Thyroid gland (tissue), 4 donors: ENCODE measurements around the gene ZNF205. TPM values are rescaled to one million over a fixed set of nuclear protein-coding genes. Genes with fewer than 3 reads are reported as not detected.
A peak's percentile ranks its signal among the peaks of the same experiment; 100 is the strongest.
"Not testable (repeated sequence)": the region's sequence is repeated elsewhere in the genome, so short reads cannot be mapped to it uniquely, and the experiment has no call there.

ENCODE experiments used
- DNase-seq, 2 donors: peaks; one replicate each; pipeline ENCODE4 v3.0.0-alpha.2; 2019
- H3K27ac ChIP-seq, 3 donors: fragments of 200-600 bp; sonication (generic); 1 replicate in 2 of 3; 2 replicates in 1 of 3; pipeline ENCODE4 v1.5.1; 2016 to 2019; ENCODE audit warnings: mild to moderate bottlenecking in 1 of 3, moderate library complexity in 1 of 3
- H3K27me3 ChIP-seq: fragments of 200-600 bp; sonication (generic); one replicate; pipeline ENCODE4 v1.5.1; 2019
- H3K36me3 ChIP-seq, 2 donors: fragments of 200-600 bp; sonication (generic); one replicate each; pipeline ENCODE4 v1.5.1; 2016 to 2019
- H3K4me1 ChIP-seq, 2 donors: fragments of 200-600 bp; sonication (generic); one replicate each; pipeline ENCODE4 v1.5.1; 2017 to 2019
- H3K4me3 ChIP-seq, 3 donors: fragments of 200-600 bp; sonication (generic); replicated peaks in 1 of 3; 1 replicate in 2 of 3; 2 replicates in 1 of 3; pipeline ENCODE4 v1.5.1; 2016; ENCODE audit warnings: mild to moderate bottlenecking in 1 of 3
- H3K9me3 ChIP-seq: fragments of 200-600 bp; sonication (generic); one replicate; pipeline ENCODE4 v1.5.1; 2017
- CTCF ChIP-seq, 6 experiments: fragments of 200-600 bp in 3 of 6; fragments of 450-650 bp in 3 of 6; sonication (generic) in 3 of 6; IDR thresholded peaks; one replicate each; pipeline ENCODE4 v1.5.1; 2016 to 2019; ENCODE audit warnings: antibody characterized with exemption in 6 of 6, mild to moderate bottlenecking in 2 of 6, inconsistent platforms in 1 of 6, moderate library complexity in 1 of 6
- POLR2A ChIP-seq, 2 donors: fragments of 450-650 bp; IDR thresholded peaks; one replicate each; pipeline ENCODE4 v1.6.1; 2017; ENCODE audit warnings: antibody characterized with exemption in 2 of 2, mild to moderate bottlenecking in 2 of 2, moderate library complexity in 1 of 2
- WGBS, 2 donors: methylation state at CpG; one replicate each; pipeline ENCODE4 v1.1.5; 2017; 5-methylcytosine and 5-hydroxymethylcytosine counted together
- intact Hi-C: fragments of 100-400 bp; cut with DNase I; formaldehyde crosslinking; loops from one replicate; pipeline ENCODE4 v1.15.1; 2023
- total RNA-seq, 4 donors: library from RNA; depleted of rRNA; stranded (reverse); fragments of >200 nt; gene quantifications; one replicate each; pipeline ENCODE4 v1.2.3, GENCODE V29; 2016

Gene ZNF205
- total RNA-seq, 4 donors from 2014 or later: 18.5 to 28.9 (median 19.6) TPM

DNA sequence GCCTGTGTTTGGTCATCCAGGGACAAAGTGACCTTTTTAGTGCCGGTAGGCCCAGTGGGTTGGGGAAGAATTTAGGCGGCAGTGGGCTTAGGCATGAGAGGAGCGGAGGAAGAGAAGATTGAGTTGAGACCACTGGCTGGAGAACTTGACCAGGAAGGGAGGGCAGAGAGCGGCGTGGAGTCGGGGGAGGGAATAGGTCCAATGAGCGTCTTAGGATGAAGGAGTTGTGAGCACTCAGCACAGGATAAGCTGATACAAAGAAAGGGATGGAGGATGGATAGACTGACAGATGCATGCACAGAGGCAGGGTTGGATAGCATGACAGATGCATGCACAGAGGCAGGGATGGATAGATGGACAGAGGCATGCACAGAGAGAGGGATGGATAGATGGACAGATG is 38.9 kb upstream of the ZNF205 start:
- peaks cover 0 to 3% of the 10 kb centered on the region in 2 donors for H3K4me1 ChIP-seq
- H3K36me3 ChIP-seq: no peaks in the 10 kb centered on the region
- no peaks in the 10 kb centered on the region for H3K9me3 ChIP-seq
- no peak for TF ChIP-seq POLR2A (IDR thresholded peaks at IDR 0.05)
- no peak for TF ChIP-seq CTCF (IDR thresholded peaks at IDR 0.05)
- 90 to 91% methylated on average over 7 of the region's 7 CpGs for WGBS, 2 donors
- intact Hi-C loops: no loop called here
- DNase-seq: no peak
- H3K27ac ChIP-seq: no peak overlapping the region
- no peak overlapping the region for H3K4me3 ChIP-seq
- H3K27me3 ChIP-seq: no peaks in the 10 kb centered on the region

- TF ChIP-seq POLR2A (IDR thresholded peaks at IDR 0.05) (no peak), CTCF (IDR thresholded peaks at IDR 0.05) (no peak)
Observed at GRCh38 chr16:3074860-3075522, 37.4 kb upstream of the ZNF205 start.

GRCh38 chr16:3075523-3075915 is 36.9 kb upstream of the ZNF205 start:
- Histone ChIP-seq H3K27ac (no peak overlapping the region), H3K36me3 (no peaks in the 10 kb centered on the region), H3K4me3 (no peak overlapping the region), H3K9me3 (no peaks in the 10 kb centered on the region), H3K4me1 (no peaks in the 10 kb centered on the region), H3K27me3 (no peaks in the 10 kb centered on the region)
- intact Hi-C loops: no loop called here
- 4 to 40% methylated on average over 9 to 10 of the region's 10 CpGs for WGBS, 2 donors
- DNase-seq: no peak
- no peak for TF ChIP-seq CTCF (IDR thresholded peaks at IDR 0.05)
- TF ChIP-seq POLR2A (IDR thresholded peaks at IDR 0.05): no peak

More at GRCh38 chr16:3074860-3075522, 37.4 kb upstream of the ZNF205 start:
- no peak overlapping the region for H3K27ac ChIP-seq
- peak in 1 of 2 donors; percentile 29 for DNase-seq
- H3K4me3 ChIP-seq: no peak overlapping the region
- H3K4me1 ChIP-seq: no peaks in the 10 kb centered on the region
- intact Hi-C loops: no loop called here
- H3K36me3 ChIP-seq: no peaks in the 10 kb centered on the region
- 54 to 65% methylated on average over 7 to 9 of the region's 9 CpGs for WGBS, 2 donors
- H3K9me3 ChIP-seq: no peaks in the 10 kb centered on the region
- no peaks in the 10 kb centered on the region for H3K27me3 ChIP-seq

GRCh38 chr16:3075946-3076345 is 36.4 kb upstream of the ZNF205 start:
- H3K27me3 ChIP-seq, H3K4me1 ChIP-seq, H3K27ac ChIP-seq, intact Hi-C loops, DNase-seq, H3K4me3 ChIP-seq, H3K36me3 ChIP-seq, H3K9me3 ChIP-seq: not testable (repeated sequence)
- 89 to 92% methylated on average over 6 of the region's 6 CpGs for WGBS, 2 donors

- intact Hi-C loops: no loop called here
- Histone ChIP-seq H3K27me3 (no peaks in the 10 kb centered on the region), H3K27ac (no peak overlapping the region), H3K9me3 (no peaks in the 10 kb centered on the region), H3K4me1 (no peaks in the 10 kb centered on the region), H3K36me3 (no peaks in the 10 kb centered on the region), H3K4me3 (no peak overlapping the region)
- no peak for TF ChIP-seq POLR2A (IDR thresholded peaks at IDR 0.05)
- TF ChIP-seq CTCF (IDR thresholded peaks at IDR 0.05): no peak
- DNase-seq: no peak
- WGBS, 2 donors: 85 to 93% methylated on average over 6 of the region's 6 CpGs
Observed at GRCh38 chr16:3076577-3076976, 35.8 kb upstream of the ZNF205 start.
